ENCODE data around the gene SRPK2.
A peak's percentile ranks its signal among the peaks of the same experiment; 100 is the strongest.

Gene SRPK2

GRCh38 chr7:105131890-105132289 is 256.8 kb downstream of the SRPK2 start:
- DNase-seq (ENCODE audit: low read depth) = no peak
- no peak for TF ChIP-seq MYC (IDR thresholded peaks at IDR 0.05; ENCODE audit: low read depth, low read length)
- no peak for TF ChIP-seq CTCF (IDR thresholded peaks at IDR 0.05; ENCODE audit: low read depth, low read length)
- no peak for TF ChIP-seq POLR2A (IDR thresholded peaks at IDR 0.05; ENCODE audit: extremely low read depth, insufficient read length)
- TF ChIP-seq MAX (IDR thresholded peaks at IDR 0.05; ENCODE audit: low read depth, low read length) = no peak

GRCh38 chr7:105131033-105131656 is 257.6 kb downstream of the SRPK2 start:
- TF ChIP-seq MYC (IDR thresholded peaks at IDR 0.05; ENCODE audit: low read depth, low read length) (peak; percentile 27; the same call in 1 of the 2 replicates), CTCF (IDR thresholded peaks at IDR 0.05; ENCODE audit: low read depth, low read length) (no peak), MAX (IDR thresholded peaks at IDR 0.05; ENCODE audit: low read depth, low read length) (peak; percentile 46)
- H3K4me3 ChIP-seq (ENCODE audit: low read depth, low read length) = no peak overlapping the region
- peak; percentile 83 for DNase-seq (ENCODE audit: low read depth)

More at GRCh38 chr7:105131890-105132289, 256.8 kb downstream of the SRPK2 start:
- no peak overlapping the region for H3K4me3 ChIP-seq (ENCODE audit: low read depth, low read length)

GRCh38 chr7:105130580-105130979 is 258.1 kb downstream of the SRPK2 start:
- TF ChIP-seq POLR2A (IDR thresholded peaks at IDR 0.05; ENCODE audit: extremely low read depth, insufficient read length) (no peak), MAX (IDR thresholded peaks at IDR 0.05; ENCODE audit: low read depth, low read length) (no peak), MYC (IDR thresholded peaks at IDR 0.05; ENCODE audit: low read depth, low read length) (no peak), CTCF (IDR thresholded peaks at IDR 0.05; ENCODE audit: low read depth, low read length) (no peak)
- no peak overlapping the region for H3K4me3 ChIP-seq (ENCODE audit: low read depth, low read length)
- DNase-seq (ENCODE audit: low read depth) = peak; percentile 37

GRCh38 chr7:105130048-105130447 is 258.7 kb downstream of the SRPK2 start:
- TF ChIP-seq CTCF (IDR thresholded peaks at IDR 0.05; ENCODE audit: low read depth, low read length) = no peak
- TF ChIP-seq POLR2A (IDR thresholded peaks at IDR 0.05; ENCODE audit: extremely low read depth, insufficient read length) = no peak
- TF ChIP-seq MYC (IDR thresholded peaks at IDR 0.05; ENCODE audit: low read depth, low read length) = no peak
- no peak for DNase-seq (ENCODE audit: low read depth)
- no peak overlapping the region for H3K4me3 ChIP-seq (ENCODE audit: low read depth, low read length)

- H3K4me3 ChIP-seq (ENCODE audit: low read depth, low read length) = no peak overlapping the region
- DNase-seq (ENCODE audit: low read depth) = no peak
Observed at GRCh38 chr7:105127179-105127578, 261.5 kb downstream of the SRPK2 start.

More at GRCh38 chr7:105127179-105127578, 261.5 kb downstream of the SRPK2 start:
- TF ChIP-seq MAX (IDR thresholded peaks at IDR 0.05; ENCODE audit: low read depth, low read length) = no peak
- TF ChIP-seq CTCF (IDR thresholded peaks at IDR 0.05; ENCODE audit: low read depth, low read length) = no peak
- TF ChIP-seq POLR2A (IDR thresholded peaks at IDR 0.05; ENCODE audit: extremely low read depth, insufficient read length) = no peak
- TF ChIP-seq MYC (IDR thresholded peaks at IDR 0.05; ENCODE audit: low read depth, low read length) = no peak

Data from NB4 (cell line).